ENCODE results near the gene LDLRAD4. TPM values are rescaled to one million over a fixed set of nuclear protein-coding genes. Genes with fewer than 3 reads are reported as not detected.

The LDLRAD4 gene
- total RNA-seq, 2 donors from 2014 or later = 112 to 120 TPM

- H3K27ac Mint-ChIP-seq = no peak overlapping the region
- no peaks in the 10 kb centered on the region for H3K27me3 Mint-ChIP-seq
- peaks cover 2% of the 10 kb centered on the region for H3K36me3 Mint-ChIP-seq (ENCODE audit: low read depth)
- no peak overlapping the region for H3K4me3 Mint-ChIP-seq
- no peaks in the 10 kb centered on the region for H3K9me3 ChIP-seq (ENCODE audit: control insufficient read depth, low read length, poor library complexity, severe bottlenecking)
- peaks cover 37% of the 10 kb centered on the region for H3K4me1 Mint-ChIP-seq
- no peak for DNase-seq
- no peak for ATAC-seq
These were observed 354.2 kb downstream of the LDLRAD4 start for GRCh38 chr18:13572721-13573120.

- H3K27ac Mint-ChIP-seq = no peak overlapping the region
- peaks cover 2% of the 10 kb centered on the region for H3K36me3 Mint-ChIP-seq (ENCODE audit: low read depth)
- ATAC-seq (no peak), DNase-seq (no peak)
- H3K4me3 Mint-ChIP-seq = no peak overlapping the region
- no peaks in the 10 kb centered on the region for H3K9me3 ChIP-seq (ENCODE audit: control insufficient read depth, low read length, poor library complexity, severe bottlenecking)
- H3K4me1 Mint-ChIP-seq = peaks cover 42% of the 10 kb centered on the region
- no peaks in the 10 kb centered on the region for H3K27me3 Mint-ChIP-seq
These were observed 355.2 kb downstream of the LDLRAD4 start for GRCh38 chr18:13573750-13574149.

- peaks cover 2% of the 10 kb centered on the region for H3K36me3 Mint-ChIP-seq (ENCODE audit: low read depth)
- no peaks in the 10 kb centered on the region for H3K27me3 Mint-ChIP-seq
- ATAC-seq (no peak), DNase-seq (no peak)
- H3K4me3 Mint-ChIP-seq = no peak overlapping the region
- no peak overlapping the region for H3K27ac Mint-ChIP-seq
- no peaks in the 10 kb centered on the region for H3K9me3 ChIP-seq (ENCODE audit: control insufficient read depth, low read length, poor library complexity, severe bottlenecking)
- H3K4me1 Mint-ChIP-seq = peaks cover 38% of the 10 kb centered on the region
These were observed 355.8 kb downstream of the LDLRAD4 start for GRCh38 chr18:13574355-13574754.

GRCh38 chr18:13574761-13575160, 356.2 kb downstream of the LDLRAD4 start:
- DNase-seq (no peak), ATAC-seq (no peak)
- Mint-ChIP-seq H3K4me3 (no peak overlapping the region), H3K36me3 (ENCODE audit: low read depth) (peaks cover 2% of the 10 kb centered on the region), H3K27ac (no peak overlapping the region), H3K27me3 (no peaks in the 10 kb centered on the region), H3K4me1 (peaks cover 38% of the 10 kb centered on the region)
- H3K9me3 ChIP-seq (ENCODE audit: control insufficient read depth, low read length, poor library complexity, severe bottlenecking) = no peaks in the 10 kb centered on the region

- no peaks in the 10 kb centered on the region for H3K9me3 ChIP-seq (ENCODE audit: control insufficient read depth, low read length, poor library complexity, severe bottlenecking)
- peaks cover 2% of the 10 kb centered on the region for H3K36me3 Mint-ChIP-seq (ENCODE audit: low read depth)
- H3K27ac Mint-ChIP-seq = peak overlapping the region; percentile 88
- DNase-seq (no peak), ATAC-seq (no peak)
- H3K4me1 Mint-ChIP-seq = peaks cover 37% of the 10 kb centered on the region
- no peaks in the 10 kb centered on the region for H3K27me3 Mint-ChIP-seq
- peak overlapping the region; percentile 84 for H3K4me3 Mint-ChIP-seq
These were observed 358.0 kb downstream of the LDLRAD4 start for GRCh38 chr18:13576598-13576997.

GRCh38 chr18:13577091-13577697, 358.6 kb downstream of the LDLRAD4 start:
- Mint-ChIP-seq H3K27ac (peak overlapping the region; percentile 88), H3K36me3 (ENCODE audit: low read depth) (peaks cover 2% of the 10 kb centered on the region), H3K27me3 (no peaks in the 10 kb centered on the region), H3K4me1 (peaks cover 40% of the 10 kb centered on the region), H3K4me3 (peak overlapping the region; percentile 84)
- ATAC-seq (peak; percentile 77), DNase-seq (no peak)
- H3K9me3 ChIP-seq (ENCODE audit: control insufficient read depth, low read length, poor library complexity, severe bottlenecking) = no peaks in the 10 kb centered on the region

- H3K4me1 Mint-ChIP-seq = peaks cover 39% of the 10 kb centered on the region
- H3K27me3 Mint-ChIP-seq = no peaks in the 10 kb centered on the region
- peak overlapping the region; percentile 88 for H3K27ac Mint-ChIP-seq
- peak overlapping the region; percentile 84 for H3K4me3 Mint-ChIP-seq
- no peaks in the 10 kb centered on the region for H3K9me3 ChIP-seq (ENCODE audit: control insufficient read depth, low read length, poor library complexity, severe bottlenecking)
- peaks cover 2% of the 10 kb centered on the region for H3K36me3 Mint-ChIP-seq (ENCODE audit: low read depth)
- ATAC-seq (no peak), DNase-seq (no peak)
These were observed 359.2 kb downstream of the LDLRAD4 start for GRCh38 chr18:13577781-13578180.

- DNase-seq (no peak), ATAC-seq (no peak)
- H3K36me3 Mint-ChIP-seq (ENCODE audit: low read depth) = peaks cover 2% of the 10 kb centered on the region
- no peaks in the 10 kb centered on the region for H3K27me3 Mint-ChIP-seq
- peak overlapping the region; percentile 72 for H3K4me3 Mint-ChIP-seq
- H3K9me3 ChIP-seq (ENCODE audit: control insufficient read depth, low read length, poor library complexity, severe bottlenecking) = no peaks in the 10 kb centered on the region
- peak overlapping the region; percentile 88 for H3K27ac Mint-ChIP-seq
- peaks cover 38% of the 10 kb centered on the region for H3K4me1 Mint-ChIP-seq
These were observed 359.8 kb downstream of the LDLRAD4 start for GRCh38 chr18:13578400-13578799.

GRCh38 chr18:13579874-13580273, 361.3 kb downstream of the LDLRAD4 start:
- H3K27me3 Mint-ChIP-seq = no peaks in the 10 kb centered on the region
- H3K27ac Mint-ChIP-seq = peak overlapping the region; percentile 78
- H3K4me3 Mint-ChIP-seq = no peak overlapping the region
- ATAC-seq (no peak), DNase-seq (no peak)
- H3K9me3 ChIP-seq (ENCODE audit: control insufficient read depth, low read length, poor library complexity, severe bottlenecking) = no peaks in the 10 kb centered on the region
- peaks cover 5% of the 10 kb centered on the region for H3K36me3 Mint-ChIP-seq (ENCODE audit: low read depth)
- peaks cover 44% of the 10 kb centered on the region for H3K4me1 Mint-ChIP-seq

- no peak for ATAC-seq
- H3K36me3 Mint-ChIP-seq (ENCODE audit: low read depth) = peaks cover 5% of the 10 kb centered on the region
- no peaks in the 10 kb centered on the region for H3K27me3 Mint-ChIP-seq
- no peak overlapping the region for H3K4me3 Mint-ChIP-seq
- no peaks in the 10 kb centered on the region for H3K9me3 ChIP-seq (ENCODE audit: control insufficient read depth, low read length, poor library complexity, severe bottlenecking)
- peaks cover 47% of the 10 kb centered on the region for H3K4me1 Mint-ChIP-seq
- DNase-seq = no peak
- H3K27ac Mint-ChIP-seq = peak overlapping the region; percentile 78
These were observed 361.8 kb downstream of the LDLRAD4 start for GRCh38 chr18:13580351-13580750.

GRCh38 chr18:13580991-13581390, 362.4 kb downstream of the LDLRAD4 start:
- peaks cover 46% of the 10 kb centered on the region for H3K4me1 Mint-ChIP-seq
- no peak overlapping the region for H3K27ac Mint-ChIP-seq
- ATAC-seq (no peak), DNase-seq (no peak)
- no peak overlapping the region for H3K4me3 Mint-ChIP-seq
- H3K36me3 Mint-ChIP-seq (ENCODE audit: low read depth) = peaks cover 4% of the 10 kb centered on the region
- H3K9me3 ChIP-seq (ENCODE audit: control insufficient read depth, low read length, poor library complexity, severe bottlenecking) = no peaks in the 10 kb centered on the region
- H3K27me3 Mint-ChIP-seq = no peaks in the 10 kb centered on the region

GRCh38 chr18:13581496-13582177, 363.1 kb downstream of the LDLRAD4 start:
- Mint-ChIP-seq H3K4me3 (no peak overlapping the region), H3K27ac (no peak overlapping the region), H3K36me3 (ENCODE audit: low read depth) (peaks cover 4% of the 10 kb centered on the region), H3K4me1 (peaks cover 42% of the 10 kb centered on the region), H3K27me3 (no peaks in the 10 kb centered on the region)
- DNase-seq (no peak), ATAC-seq (no peak)
- no peaks in the 10 kb centered on the region for H3K9me3 ChIP-seq (ENCODE audit: control insufficient read depth, low read length, poor library complexity, severe bottlenecking)

- Mint-ChIP-seq H3K4me1 (peaks cover 39% of the 10 kb centered on the region), H3K36me3 (ENCODE audit: low read depth) (peaks cover 4% of the 10 kb centered on the region), H3K4me3 (no peak overlapping the region), H3K27ac (no peak overlapping the region), H3K27me3 (no peaks in the 10 kb centered on the region)
- H3K9me3 ChIP-seq (ENCODE audit: control insufficient read depth, low read length, poor library complexity, severe bottlenecking) = no peaks in the 10 kb centered on the region
- DNase-seq (no peak), ATAC-seq (no peak)
These were observed 363.7 kb downstream of the LDLRAD4 start for GRCh38 chr18:13582178-13582670.
